H1 (cell line): ENCODE measurements around the gene BTN1A1. TPM values are rescaled to one million over a fixed set of nuclear protein-coding genes. Genes with fewer than 3 reads are reported as not detected.

Experiments
- CTCF ChIA-PET: fragments of 300-600 bp; sonication (Branson Sonifier 250); formaldehyde crosslinking; loops from one replicate; lab custom pipeline; 2021; ENCODE audit not compliant: partially characterized antibody; lab: Charles Lee
- POLR2A ChIA-PET: fragments of 300-600 bp; sonication (Branson Sonifier 250); formaldehyde crosslinking; loops from one replicate; lab custom pipeline; 2021; ENCODE audit warnings: inconsistent platforms; ENCODE audit not compliant: partially characterized antibody; lab: Charles Lee
- DNase-seq, 2 experiments: peaks; one replicate each; pipeline versions ENCODE4 v3.0.0 to v3.0.0-alpha.2; 2010 to 2022; ENCODE audit warnings: low spot score in 2 of 2, low read depth in 1 of 2, mixed read lengths in 1 of 2
- FAIRE-seq: peaks from 2 replicates; lab custom pipeline; 2011; peaks lifted over from hg19 to GRCh38; lab: Jason Lieb, UNC
- H2AFZ ChIP-seq: 2 replicates; pipeline ENCODE4 v1.8.1; 2012; ENCODE audit warnings: low read length, inconsistent platforms
- H2AK5ac ChIP-seq: 2 replicates; pipeline ENCODE4 v1.6.1; 2013; ENCODE audit warnings: low read depth, low read length
- H2BK120ac ChIP-seq: replicated peaks from 2 replicates; pipeline ENCODE3; 2013; ENCODE audit warnings: low read depth, low read length, inconsistent platforms
- H2BK12ac ChIP-seq: 2 replicates; pipeline ENCODE4 v1.6.1; 2013; ENCODE audit warnings: low read depth, low read length
- H2BK15ac ChIP-seq: 2 replicates; pipeline ENCODE4 v1.6.1; 2013; ENCODE audit warnings: low read length
- H2BK20ac ChIP-seq: 2 replicates; pipeline ENCODE4 v1.6.1; 2013; ENCODE audit warnings: low read length
- H2BK5ac ChIP-seq: 2 replicates; pipeline ENCODE4 v1.6.1; 2013; ENCODE audit warnings: low read depth, low read length
- H3K14ac ChIP-seq: 2 replicates; pipeline ENCODE4 v1.6.1; 2013; ENCODE audit warnings: inconsistent platforms; ENCODE audit not compliant: insufficient read length
- H3K18ac ChIP-seq: 2 replicates; pipeline ENCODE4 v1.6.1; 2013; ENCODE audit warnings: low read length; ENCODE audit errors: extremely low read depth
- H3K23ac ChIP-seq: 2 replicates; pipeline ENCODE4 v1.6.1; 2013; ENCODE audit warnings: inconsistent platforms; ENCODE audit not compliant: insufficient read length
- H3K23me2 ChIP-seq: 2 replicates; pipeline ENCODE4 v1.6.1; 2013; ENCODE audit warnings: low read depth, low read length
- H3K27ac ChIP-seq: 2 replicates; pipeline ENCODE4 v1.6.1; 2011; ENCODE audit warnings: low read depth, low read length, inconsistent platforms
- H3K27me3 ChIP-seq, 4 experiments: replicated peaks in 1 of 4; 1 replicate in 1 of 4; 2 replicates in 3 of 4; pipeline versions ENCODE4 v1.6.1 to v1.8.1; 2011 to 2013; ENCODE audit warnings: low read length in 3 of 4, mild to moderate bottlenecking in 3 of 4, inconsistent platforms in 2 of 4, mixed read lengths in 2 of 4, moderate library complexity in 1 of 4; ENCODE audit not compliant: control insufficient read depth in 3 of 4, insufficient read depth in 3 of 4; ENCODE audit errors: extremely low read depth in 1 of 4
- H3K36me3 ChIP-seq, 4 experiments: 2 replicates each; pipeline versions ENCODE4 v1.6.1 to v1.8.1; 2011 to 2013; ENCODE audit warnings: mild to moderate bottlenecking in 4 of 4, low read length in 3 of 4, moderate library complexity in 2 of 4, control low read depth in 1 of 4, inconsistent platforms in 1 of 4; ENCODE audit not compliant: insufficient read depth in 4 of 4, control insufficient read depth in 2 of 4
- H3K4ac ChIP-seq: replicated peaks from 2 replicates; pipeline ENCODE3; 2013; ENCODE audit warnings: low read length, low read depth, mixed read lengths, inconsistent platforms; ENCODE audit not compliant: insufficient read length
- H3K4me1 ChIP-seq, 4 experiments: replicated peaks in 1 of 4; 1 replicate in 1 of 4; 2 replicates in 3 of 4; pipeline versions ENCODE4 v1.6.1 to v1.8.1; 2011 to 2013; ENCODE audit warnings: low read length in 3 of 4, inconsistent platforms in 2 of 4, mixed read lengths in 1 of 4; ENCODE audit not compliant: insufficient read depth in 4 of 4, control insufficient read depth in 3 of 4
- H3K4me2 ChIP-seq, 2 experiments: 2 replicates each; pipeline versions ENCODE4 v1.6.1 to v1.8.1; 2011 to 2013; ENCODE audit warnings: low read depth in 2 of 2, low read length in 2 of 2, control low read depth in 1 of 2, inconsistent platforms in 1 of 2, mild to moderate bottlenecking in 1 of 2; ENCODE audit not compliant: insufficient read depth in 1 of 2
- H3K4me3 ChIP-seq, 4 experiments: fragments of 200-600, 300-600 bp in 1 of 4; sonication (generic), shearing (Covaris generic), sonication (Bioruptor Twin) in 1 of 4; 2 replicates each; pipeline versions ENCODE4 v1.5.1 to v1.8.1; 2011 to 2016; ENCODE audit warnings: low read length in 4 of 4, low read depth in 3 of 4, control low read depth in 2 of 4, inconsistent platforms in 2 of 4, mild to moderate bottlenecking in 2 of 4, mixed read lengths in 1 of 4, moderate library complexity in 1 of 4; ENCODE audit not compliant: insufficient read depth in 2 of 4; ENCODE audit errors: extremely low read depth in 1 of 4
- H3K56ac ChIP-seq: replicated peaks from 2 replicates; pipeline ENCODE3; 2013; ENCODE audit warnings: low read depth, mild to moderate bottlenecking, mixed read lengths, low read length, inconsistent platforms; ENCODE audit not compliant: insufficient read length
- H3K79me1 ChIP-seq: 2 replicates; pipeline ENCODE4 v1.6.1; 2013; ENCODE audit warnings: low read depth, low read length, control low read depth
- H3K79me2 ChIP-seq, 2 experiments: 2 replicates each; pipeline versions ENCODE4 v1.6.1 to v1.8.1; 2012 to 2013; ENCODE audit warnings: low read length in 2 of 2, mild to moderate bottlenecking in 2 of 2, inconsistent platforms in 1 of 2; ENCODE audit not compliant: insufficient read depth in 2 of 2, control insufficient read depth in 1 of 2
- H3K9ac ChIP-seq, 4 experiments: replicated peaks in 1 of 4; 1 replicate in 1 of 4; 2 replicates in 3 of 4; pipeline versions ENCODE4 v1.6.1 to v1.8.1; 2011 to 2013; ENCODE audit warnings: low read depth in 3 of 4, low read length in 3 of 4, control low read depth in 2 of 4, mild to moderate bottlenecking in 2 of 4, moderate library complexity in 2 of 4, inconsistent platforms in 1 of 4; ENCODE audit errors: extremely low read depth in 1 of 4
- H3K9me3 ChIP-seq, 2 experiments: 2 replicates each; pipeline versions ENCODE4 v1.6.1 to v1.8.1; 2012 to 2013; ENCODE audit warnings: mild to moderate bottlenecking in 2 of 2, moderate library complexity in 2 of 2, control low read depth in 1 of 2, inconsistent platforms in 1 of 2, low read depth in 1 of 2, low read length in 1 of 2, mixed read lengths in 1 of 2; ENCODE audit not compliant: insufficient read depth in 2 of 2
- H4K20me1 ChIP-seq, 2 experiments: replicated peaks in 1 of 2; 2 replicates each; pipeline versions ENCODE3 to v1.8.1; 2011 to 2013; ENCODE audit warnings: inconsistent platforms in 2 of 2, low read length in 2 of 2, mild to moderate bottlenecking in 1 of 2; ENCODE audit not compliant: insufficient read depth in 2 of 2, control insufficient read depth in 1 of 2
- H4K5ac ChIP-seq: 2 replicates; pipeline ENCODE4 v1.6.1; 2013; ENCODE audit warnings: low read length, low read depth, mixed read lengths, inconsistent platforms; ENCODE audit not compliant: insufficient read length
- H4K8ac ChIP-seq: 2 replicates; pipeline ENCODE4 v1.8.0; 2013; ENCODE audit warnings: mild to moderate bottlenecking, moderate library complexity, low read length, inconsistent platforms; ENCODE audit not compliant: insufficient read depth; ENCODE audit errors: extremely low read depth
- H4K91ac ChIP-seq: replicated peaks from 2 replicates; pipeline ENCODE3; 2013; ENCODE audit warnings: low read length, mixed read lengths, inconsistent platforms; ENCODE audit not compliant: insufficient read length
- BRCA1 ChIP-seq: IDR thresholded peaks from 2 replicates; pipeline ENCODE4 v1.6.1; 2012; ENCODE audit warnings: low read depth, low read length, improper control_type of control experiment
- CHD2 ChIP-seq: IDR thresholded peaks from 2 replicates; pipeline ENCODE4 v1.6.1; 2012; ENCODE audit warnings: low read length, improper control_type of control experiment
- EGR1 ChIP-seq: IDR thresholded peaks from 2 replicates; pipeline ENCODE4 v1.6.1; 2011; ENCODE audit warnings: low read depth, low read length, borderline replicate concordance
- EP300 ChIP-seq, 2 experiments: IDR thresholded peaks; 1 replicate in 1 of 2; 2 replicates in 1 of 2; pipeline ENCODE4 v1.6.1; 2011 to 2012; ENCODE audit warnings: low read depth in 2 of 2, low read length in 2 of 2, mild to moderate bottlenecking in 2 of 2, borderline replicate concordance in 1 of 2, inconsistent platforms in 1 of 2, moderate library complexity in 1 of 2
- FOSL1 ChIP-seq: IDR thresholded peaks from 2 replicates; pipeline ENCODE4 v1.6.1; 2011; ENCODE audit warnings: mild to moderate bottlenecking, low read depth, low read length, moderate library complexity; ENCODE audit not compliant: insufficient read depth
- JUND ChIP-seq: IDR thresholded peaks from 2 replicates; pipeline ENCODE4 v1.6.1; 2011; ENCODE audit warnings: mild to moderate bottlenecking, improper control_type of control experiment, low read length
- KDM4A ChIP-seq: IDR thresholded peaks from one replicate; pipeline ENCODE4 v1.7.1; 2012; ENCODE audit warnings: low read depth, mild to moderate bottlenecking, moderate library complexity, low read length, inconsistent platforms; ENCODE audit not compliant: severe bottlenecking
- NANOG ChIP-seq: IDR thresholded peaks from 2 replicates; pipeline ENCODE4 v1.6.1; 2011; ENCODE audit warnings: low read length, low read depth, mild to moderate bottlenecking, inconsistent platforms; ENCODE audit not compliant: insufficient read depth, poor library complexity, severe bottlenecking
- RBBP5 ChIP-seq: IDR thresholded peaks from 2 replicates; pipeline ENCODE4 v1.7.1; 2012; ENCODE audit warnings: low read depth, mild to moderate bottlenecking, inconsistent platforms, low read length, moderate library complexity, borderline replicate concordance
- RFX5 ChIP-seq: IDR thresholded peaks from 2 replicates; pipeline ENCODE4 v1.6.1; 2011; ENCODE audit warnings: low read depth, low read length, improper control_type of control experiment, borderline replicate concordance
- SIN3A ChIP-seq, 2 experiments: IDR thresholded peaks in 1 of 2; conservative IDR thresholded peaks in 1 of 2; 2 replicates each; pipeline ENCODE4 v1.6.1; 2011 to 2012; ENCODE audit warnings: low read length in 2 of 2, improper control_type of control experiment in 1 of 2, low read depth in 1 of 2, mild to moderate bottlenecking in 1 of 2
- SP4 ChIP-seq: IDR thresholded peaks from 2 replicates; pipeline ENCODE4 v1.6.1; 2012; ENCODE audit warnings: low read length, inconsistent platforms
- TCF12 ChIP-seq: IDR thresholded peaks from 2 replicates; pipeline ENCODE4 v1.6.1; 2011; ENCODE audit warnings: low read depth, mild to moderate bottlenecking, low read length
- WGBS, 2 experiments: shearing (Covaris generic) in 1 of 2; methylation state at CpG; one replicate each; pipeline versions ENCODE4 v1.1.6 to v1.1.7; 2013 to 2015; ENCODE audit warnings: low lambda C conversion rate in 2 of 2, mixed read lengths in 2 of 2, inconsistent platforms in 1 of 2, low coverage in 1 of 2, missing lambda C conversion rate in 1 of 2; ENCODE audit not compliant: insufficient replicate concordance in 2 of 2, insufficient coverage in 1 of 2, insufficient read length in 1 of 2; ENCODE audit errors: extremely low coverage in 1 of 2, missing lambda C conversion rate in 1 of 2; 5-methylcytosine and 5-hydroxymethylcytosine counted together
- polyA plus RNA-seq, 7 experiments: library from polyadenylated mRNA; depleted of rRNA in 3 of 7; stranded (reverse) in 5 of 7; unstranded in 2 of 7; fragments of >200 nt in 5 of 7; fragments of 200-250 nt in 2 of 7; gene quantifications; 1 replicate in 5 of 7; 2 replicates in 1 of 7; 4 replicates in 1 of 7; pipeline versions ENCODE4 v1.2.1 to v1.2.3, GENCODE V29; 2011 to 2013; ENCODE audit warnings: missing spikeins in 2 of 7, mixed read lengths in 2 of 7
- total RNA-seq: library from RNA; stranded (reverse); fragmentation: NEBNext Ultra II Directional; extraction: Animal tissue kit (Norgen Biotek cat#: 25700); gene quantifications from 2 replicates; pipeline ENCODE4 v1.2.1, GENCODE V29; 2021

Gene BTN1A1
- total and polyA plus RNA-seq, 2 of the 8 experiments (the other 6 are each of a cell fraction or from before 2014, with no cell fraction given): 0.28 to 0.35 TPM

DNA sequence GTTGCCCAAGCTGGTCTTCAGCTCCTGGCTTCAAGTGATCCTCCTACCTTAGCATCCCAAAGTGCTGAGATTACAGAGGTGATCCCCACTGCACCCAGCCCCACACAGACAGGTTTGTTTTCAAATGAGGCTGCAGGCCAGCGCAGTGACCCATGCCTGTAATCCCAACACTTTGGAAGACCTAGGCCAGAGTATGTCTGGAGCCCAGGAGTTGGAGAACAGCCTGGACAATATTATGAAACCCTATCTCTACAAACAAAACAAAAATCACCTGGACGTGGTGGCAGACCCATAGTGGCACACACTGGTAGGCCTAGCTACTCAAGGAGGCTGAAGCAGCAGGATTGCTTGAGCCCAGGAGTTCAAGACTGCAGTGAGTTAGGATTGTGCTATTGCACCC is 30.1 kb downstream of the BTN1A1 start:
- DNase-seq (no peak), FAIRE-seq (no peak)
- H4K5ac ChIP-seq: no peak overlapping the region
- H3K27me3 ChIP-seq: no peaks in the 10 kb centered on the region
- no peak overlapping the region for H3K56ac ChIP-seq
- no peaks in the 10 kb centered on the region for H3K23me2 ChIP-seq
- no peak overlapping the region for H4K8ac ChIP-seq
- H3K79me2 ChIP-seq: no peaks in the 10 kb centered on the region; a peak in 1 of 4 replicates
- TF ChIP-seq EP300 (IDR thresholded peaks at IDR 0.05; ENCODE audit: borderline replicate concordance in 1 of 2, low read depth in 2 of 2, low read length in 2 of 2) (no peak), CHD2 (no peak), JUND (no peak), TCF12 (no peak), NANOG (no peak), FOSL1 (no peak), KDM4A (no peak), BRCA1 (no peak), RBBP5 (no peak), RFX5 (no peak), SIN3A (conservative IDR thresholded peaks at IDR 0.05 in 1 of 2, IDR thresholded peaks at IDR 0.05 in 1 of 2; ENCODE audit: low read depth in 1 of 2, low read length in 2 of 2) (no peak), EGR1 (no peak), SP4 (no peak)
- H3K4me3 ChIP-seq: no peak overlapping the region
- H3K23ac ChIP-seq: no peak overlapping the region
- H4K20me1 ChIP-seq: no peaks in the 10 kb centered on the region
- no peak overlapping the region for H3K18ac ChIP-seq
- H3K4me1 ChIP-seq: peaks cover 0 to 13% (median 8%) of the 10 kb centered on the region in 4 experiments; a peak in 5 of 7 replicates
- peak overlapping the region in 1 of 2 experiments; percentile 57; a peak in 1 of 4 replicates for H3K4me2 ChIP-seq
- no peak overlapping the region for H3K9ac ChIP-seq
- no peak overlapping the region for H3K4ac ChIP-seq
- ChIA-PET CTCF (interaction anchor here (0.6 to 1.4 kb wide), 3 partner anchors 9 to 91 kb away, joined by 3 to 4 read pairs (median 3); no protein-coding TSS in a partner anchor), POLR2A (interaction anchor here (1.1 to 5.6 kb wide), 2 partner anchors 8 kb away, joined by 3 to 36 read pairs; partner anchors contain the start of gene HMGN4)
- H3K9me3 ChIP-seq: no peaks in the 10 kb centered on the region
- no peak overlapping the region for H2AFZ ChIP-seq
- no peak overlapping the region for H2BK12ac ChIP-seq
- no peaks in the 10 kb centered on the region for H3K79me1 ChIP-seq
- 0 out of 2 replicates have a peak overlapping the region, but pooled peaks have one; percentile 19 for H2BK20ac ChIP-seq
- no peak overlapping the region for H4K91ac ChIP-seq
- H3K27ac ChIP-seq: no peak overlapping the region
- no peak overlapping the region for H2BK120ac ChIP-seq
- WGBS, 2 experiments: 92% methylated on average over 2 of the region's 2 CpGs; no CpG with 5 or more reads in 1 of the 2 experiments
- no peak overlapping the region for H2BK5ac ChIP-seq
- H3K36me3 ChIP-seq: no peaks in the 10 kb centered on the region
- no peak overlapping the region for H2AK5ac ChIP-seq
- no peak overlapping the region for H3K14ac ChIP-seq
- no peak overlapping the region for H2BK15ac ChIP-seq
